GM18907 (cell line): ENCODE measurements around the gene ZFAND3.

Experiments
- ATAC-seq: cut with Tn5 transposase; IDR thresholded peaks from one replicate; pipeline ENCODE4 v1.9.1; 2021; ENCODE audit warnings: mild to moderate bottlenecking, moderate library complexity; ENCODE audit not compliant: unreplicated experiment

ZFAND3 gene

DNA sequence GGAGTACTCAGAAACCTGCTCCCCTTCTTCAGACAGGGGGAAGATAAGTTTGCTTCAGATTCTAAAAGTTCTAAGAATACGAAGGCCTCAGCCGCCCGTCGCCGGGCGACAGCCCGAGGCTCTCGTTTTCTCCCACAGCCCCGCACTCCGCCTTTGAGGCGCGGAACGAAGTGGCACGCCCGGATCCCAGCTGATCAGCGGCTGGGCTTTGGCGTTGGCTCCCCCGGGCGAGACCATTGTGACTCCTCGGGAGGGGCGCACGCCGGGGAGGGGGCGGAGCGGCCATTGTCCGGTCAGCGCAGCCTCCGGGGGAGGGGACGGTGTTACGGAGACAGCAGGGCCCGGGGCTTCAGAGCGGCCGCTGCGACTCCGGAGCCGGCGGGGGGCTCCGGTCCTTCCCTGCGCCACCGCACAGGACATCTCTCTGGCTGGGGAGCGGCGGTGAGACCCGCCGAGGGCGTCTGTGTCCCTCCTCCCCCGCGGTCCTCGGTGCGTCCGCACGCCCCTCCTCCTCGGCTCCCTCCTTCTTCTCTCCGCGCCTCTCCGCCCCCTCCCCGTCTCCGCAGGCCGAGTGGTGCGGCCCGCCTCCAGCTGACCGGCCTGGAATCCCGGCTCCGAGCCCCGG lies at the start of gene ZFAND3:
Gene ZFAND3 (plus strand): TSS at position 551 of the 625 bp plus-strand sequence. CDS start 219 bp downstream, outside the sequence.
- ATAC-seq = peak; percentile 85

DNA sequence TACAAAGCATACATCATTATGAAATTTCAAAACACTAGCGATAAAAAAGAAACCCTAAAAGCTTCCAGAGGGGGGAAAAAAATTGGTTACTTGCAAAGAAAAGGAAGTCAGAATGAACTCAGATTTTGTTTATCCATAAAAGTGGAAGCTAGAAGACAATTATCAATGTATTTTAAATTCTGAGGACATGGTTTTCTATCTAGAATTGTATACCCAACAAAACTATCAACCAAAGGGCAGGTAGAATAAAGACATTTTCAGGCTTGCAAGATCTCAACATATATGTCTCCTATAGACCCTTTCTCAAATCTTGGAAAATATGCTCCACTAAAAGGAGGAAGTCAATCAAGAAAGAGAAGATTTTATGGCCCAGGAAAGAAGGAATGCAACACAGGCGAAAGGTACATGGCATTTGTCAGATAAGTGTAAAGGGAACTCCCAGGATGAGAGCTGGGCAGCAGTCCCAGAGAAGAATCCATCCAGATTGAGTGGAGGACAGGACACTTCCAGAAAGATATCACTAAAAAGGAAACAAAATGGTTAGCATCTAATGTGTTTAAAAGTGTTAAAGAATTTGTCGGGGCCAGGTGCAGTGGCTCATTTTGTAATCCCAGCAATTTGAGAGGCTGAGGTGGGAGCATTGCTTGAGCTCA lies 45.4 kb upstream of the ZFAND3 start:
- no peak for ATAC-seq

DNA sequence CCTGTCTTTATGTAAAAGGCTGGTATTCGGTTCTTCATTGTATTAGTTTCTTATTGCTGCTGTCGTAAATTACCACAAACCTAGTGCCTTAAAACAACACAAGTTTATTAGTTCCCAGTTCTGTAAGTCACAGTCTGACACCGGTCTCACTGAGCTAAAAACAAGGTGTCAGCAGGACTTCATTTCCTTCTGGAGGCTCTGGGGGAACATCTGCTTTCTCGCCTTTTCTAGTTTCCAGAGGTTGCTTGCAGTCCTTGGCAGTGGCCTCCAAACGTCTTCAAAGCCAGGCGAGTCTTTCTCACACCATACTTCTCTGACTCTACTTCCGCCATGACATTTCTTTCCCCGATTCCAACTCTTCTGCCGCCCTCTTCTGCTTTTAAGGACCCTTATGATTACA lies 43.0 kb upstream of the ZFAND3 start:
- no peak for ATAC-seq

DNA sequence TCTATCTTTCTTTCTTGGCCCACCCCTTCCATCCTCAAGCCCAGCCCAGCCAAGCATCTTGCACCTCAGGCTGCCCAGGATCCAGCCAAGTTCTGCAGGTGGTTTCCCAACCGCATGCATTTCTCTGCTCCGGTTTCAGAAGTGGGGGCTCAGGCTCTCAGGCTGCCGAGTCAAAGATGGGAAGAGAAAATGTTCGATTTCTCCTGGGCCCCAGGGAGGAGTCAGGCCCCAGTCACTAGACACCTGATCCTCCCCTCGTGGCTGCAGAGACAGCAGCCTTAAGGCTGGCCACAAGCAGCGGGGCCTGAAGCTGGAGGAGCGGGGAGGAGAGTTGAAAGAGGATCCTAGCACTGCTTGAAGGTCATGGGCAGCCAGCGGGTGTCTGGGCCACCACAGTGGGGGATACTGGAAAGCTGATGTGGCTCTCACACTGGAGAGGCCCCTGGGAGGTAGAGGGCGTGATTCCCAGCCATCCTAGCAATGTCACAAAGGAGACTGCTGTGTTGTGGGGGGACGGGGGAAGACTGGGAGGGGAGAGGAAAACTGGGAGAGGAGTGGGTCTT lies 42.2 kb upstream of the ZFAND3 start:
- ATAC-seq = no peak

DNA sequence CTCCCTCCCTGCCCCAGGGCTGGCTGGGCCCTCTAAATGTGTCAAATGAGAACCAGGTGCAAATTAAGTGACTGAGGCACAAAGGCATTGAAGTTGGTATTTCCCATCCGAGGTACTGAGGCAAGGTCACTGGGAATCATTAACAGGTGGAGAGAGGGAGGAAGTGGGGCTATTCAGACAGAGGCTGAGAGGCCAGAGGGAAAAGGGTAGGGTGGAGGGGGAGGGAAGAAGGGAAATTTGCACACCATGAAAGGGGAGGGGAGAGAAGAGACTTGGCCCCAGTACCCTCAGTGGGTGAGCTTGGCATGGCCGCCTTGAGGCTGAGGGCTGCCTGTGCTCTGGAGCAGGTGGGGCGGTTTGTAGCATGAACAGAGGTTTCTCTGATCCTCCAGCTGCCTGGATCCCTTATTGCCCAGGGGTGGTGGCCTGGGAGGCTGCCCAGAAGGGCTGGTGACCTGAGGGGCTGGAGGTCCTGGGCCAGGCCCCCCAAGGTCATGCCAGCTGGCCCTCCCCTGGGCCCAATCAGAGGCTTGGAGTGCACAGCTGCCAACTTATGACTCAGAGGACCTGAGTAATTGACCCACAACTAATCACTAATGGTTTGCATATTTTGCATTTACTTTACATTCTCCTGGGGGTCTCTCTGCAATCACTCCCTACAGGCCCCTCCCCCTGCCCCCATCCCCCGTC lies 40.3 kb upstream of the ZFAND3 start:
- ATAC-seq = no peak

DNA sequence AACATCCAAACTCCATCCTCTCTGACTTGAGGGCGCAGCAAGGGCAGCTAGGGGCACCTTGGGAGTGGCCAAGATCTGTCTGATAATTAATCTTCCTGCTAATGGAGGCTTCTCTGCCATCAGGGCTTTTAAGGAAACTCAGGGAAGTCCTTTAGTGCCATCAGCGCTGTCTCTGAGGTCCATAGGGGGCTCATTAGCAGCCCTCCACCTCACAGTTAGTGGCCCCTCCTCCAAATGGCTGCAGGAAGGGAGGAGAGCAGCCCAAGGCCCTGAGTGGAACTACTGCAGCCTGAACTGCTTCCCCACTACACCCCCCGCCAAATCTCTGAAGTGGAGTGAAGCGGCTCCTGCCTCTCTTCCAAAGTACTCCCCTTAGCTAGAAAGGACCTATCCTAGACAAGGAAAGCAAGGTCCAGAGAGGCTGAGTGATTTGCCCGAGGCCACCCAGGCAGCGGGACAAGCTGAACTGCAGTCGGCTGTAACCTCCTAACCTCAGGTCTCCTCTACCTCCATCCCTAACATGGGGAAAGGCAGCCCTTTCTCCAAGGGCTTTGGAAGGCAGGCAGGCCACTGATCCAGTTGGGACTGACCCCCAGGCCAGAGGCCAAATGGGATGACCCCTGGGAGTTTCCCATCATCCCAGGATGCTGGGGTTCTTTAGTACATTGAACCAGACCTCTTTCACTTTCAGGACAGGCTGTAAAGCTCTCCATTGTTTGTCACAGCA lies 39.5 kb upstream of the ZFAND3 start:
- ATAC-seq = no peak

GRCh38 chr6:37781788-37782187 lies 37.7 kb upstream of the ZFAND3 start:
- ATAC-seq = no peak

- ATAC-seq = no peak
Measured at GRCh38 chr6:37783025-37783855, 36.3 kb upstream of the ZFAND3 start.

- no peak for ATAC-seq
Measured at GRCh38 chr6:37783856-37784584, 35.5 kb upstream of the ZFAND3 start.

- no peak for ATAC-seq
Measured at GRCh38 chr6:37784585-37784967, 35.0 kb upstream of the ZFAND3 start.

DNA sequence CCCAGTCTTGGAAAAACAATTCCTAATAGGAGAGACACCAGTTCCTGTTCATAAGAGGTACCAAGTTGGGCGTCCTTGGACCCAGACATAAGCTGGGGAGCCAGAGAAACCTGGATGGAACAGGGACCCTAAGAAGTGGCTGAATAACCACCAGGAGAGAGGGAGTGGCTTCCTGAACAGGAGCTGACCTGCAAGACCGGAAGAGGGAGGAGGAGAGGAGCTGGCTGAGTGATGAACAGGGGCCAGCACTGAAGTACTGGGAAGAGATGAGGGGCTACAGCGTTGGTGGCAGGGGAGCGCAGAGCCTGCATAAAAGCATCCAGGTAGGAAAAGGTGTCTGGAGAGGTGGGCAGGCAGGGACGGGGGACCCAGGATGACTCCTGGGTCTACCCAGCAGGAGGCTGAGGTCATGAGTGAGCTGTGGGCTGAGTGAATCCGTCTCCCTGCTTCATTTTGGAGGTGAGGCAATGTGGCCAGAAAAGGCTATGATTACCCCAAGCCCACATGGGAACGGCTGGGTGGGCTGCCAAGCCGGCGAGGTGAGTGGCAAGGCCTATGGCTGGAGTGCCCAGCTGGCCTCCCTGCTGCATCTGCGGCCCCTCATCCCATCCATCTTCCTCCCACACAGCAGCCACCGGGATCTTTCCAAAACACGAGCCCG lies 34.4 kb upstream of the ZFAND3 start:
- no peak for ATAC-seq

- ATAC-seq = no peak
Measured at GRCh38 chr6:37785663-37786270, 33.8 kb upstream of the ZFAND3 start.

GRCh38 chr6:37787216-37787615 lies 32.3 kb upstream of the ZFAND3 start:
- ATAC-seq = no peak

GRCh38 chr6:37788259-37788658 lies 31.3 kb upstream of the ZFAND3 start:
- no peak for ATAC-seq

DNA sequence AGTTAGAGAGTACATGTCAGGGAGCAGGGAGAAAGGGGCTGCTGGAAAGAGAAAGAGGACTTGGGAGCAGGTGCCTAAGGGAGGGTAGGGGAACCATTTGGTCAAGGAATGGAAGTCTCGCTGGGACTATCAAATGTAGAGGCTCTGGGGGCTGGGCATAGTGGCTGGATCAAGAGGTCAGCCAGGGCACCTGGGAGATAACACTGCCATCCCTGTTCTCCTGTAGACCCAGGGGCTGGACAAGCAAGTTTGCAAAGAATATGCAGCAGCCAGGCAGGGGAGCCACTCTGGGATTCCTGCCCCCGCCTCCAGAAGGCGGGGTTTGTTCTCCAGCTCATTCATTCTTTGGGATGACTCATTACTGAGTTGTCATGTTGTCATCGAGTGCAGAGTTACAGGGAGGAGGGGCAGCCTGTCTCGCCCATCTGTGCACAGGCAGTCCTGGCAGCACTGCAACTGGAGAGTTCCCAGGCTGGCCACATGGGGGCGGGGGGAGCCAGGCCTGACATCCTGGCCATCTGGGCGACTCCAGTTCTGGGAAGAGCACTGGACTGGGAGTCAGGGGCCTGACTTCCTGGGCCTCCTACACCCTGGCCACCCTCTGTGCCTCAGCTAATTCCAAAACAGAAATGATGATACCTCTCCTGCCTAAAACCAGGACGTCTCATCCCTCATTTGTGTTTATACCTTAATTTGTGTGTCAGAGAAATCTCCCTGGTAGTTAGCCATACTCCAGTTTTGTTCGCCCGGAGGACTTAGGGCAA lies 28.2 kb upstream of the ZFAND3 start:
- ATAC-seq = peak; percentile 87

- ATAC-seq = no peak
Measured at GRCh38 chr6:37792457-37793033, 27.0 kb upstream of the ZFAND3 start.

DNA sequence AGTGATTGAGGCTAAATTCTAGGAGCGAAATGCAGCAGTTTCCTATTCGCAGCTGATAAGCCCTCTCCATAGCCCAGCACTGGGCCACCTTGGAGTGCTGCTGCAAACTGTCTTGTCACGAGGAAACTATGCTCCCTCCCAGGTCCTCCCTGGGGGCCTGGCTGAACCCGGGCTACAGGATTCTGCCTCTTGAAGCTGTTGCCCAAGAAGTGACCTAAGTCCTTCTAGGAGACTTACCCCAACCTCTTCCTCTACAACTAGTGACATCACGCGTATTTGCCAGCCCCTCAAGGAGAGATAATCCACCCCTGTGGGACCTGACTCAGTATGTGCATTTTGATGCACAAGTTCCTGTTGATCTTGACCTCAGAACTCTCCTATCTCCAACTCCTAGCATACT lies 26.5 kb upstream of the ZFAND3 start:
- ATAC-seq = no peak

GRCh38 chr6:37794825-37795224 lies 24.7 kb upstream of the ZFAND3 start:
- ATAC-seq = no peak
